Posterior vena cava (tissue), 2 donors: Measurements from ENCODE around the gene BCL2L13. TPM values are rescaled to one million over a fixed set of nuclear protein-coding genes. Genes with fewer than 3 reads are reported as not detected.

Experiments used
- microRNA-seq, 2 donors: library from miRNA; unstranded; fragments of <30 nt; microRNA quantifications; one replicate each; pipeline ENCODE4 v1.2.0, GENCODE V29; 2020 to 2021; ENCODE audit warnings: borderline microRNAs expressed in 2 of 2
- total RNA-seq, 2 donors: library from RNA; stranded (reverse); fragmentation: NEBNext Ultra II Directional; extraction: Animal tissue kit (Norgen Biotek cat#: 25700); gene quantifications; one replicate each; pipeline ENCODE4 v1.2.1, GENCODE V29; 2021
- donor health status: DM: yes; HTN: yes; CAD: no.
- donor health status: DM: yes; HTN: yes; CAD: no.

BCL2L13 gene
- total RNA-seq, 2 donors from 2014 or later: 28.9 to 34.7 TPM

Small RNAs within 50 kb of the gene (microRNA-seq; reads per million reads assigned to microRNA genes)
- 0 reads per million in 2 donors for gene MIR3198-1

Other genes with a start within 250 kb of the BCL2L13 start
- gene SLC25A18, start 75.3 kb upstream of the BCL2L13 start, total RNA-seq: 1 to 10 TPM in 1 of 2 donors, under 1 TPM in 1; 0.76 to 1.2 TPM
- 100 to 1,000 TPM; 116 to 126 TPM for gene ATP6V1E1, start 10.0 kb upstream of the BCL2L13 start, total RNA-seq
- gene BID, start 135.7 kb downstream of the BCL2L13 start, total RNA-seq: 10 to 100 TPM; 11.8 to 13.0 TPM